ENCODE data around the gene SNX11.
A peak's percentile ranks its signal among the peaks of the same experiment; 100 is the strongest.

Gene SNX11

GRCh38 chr17:48132385-48132784 is 24.8 kb downstream of the SNX11 start:
- DNase-seq (ENCODE audit: low spot score) = no peak

- DNase-seq (ENCODE audit: low spot score) = no peak
Observed at GRCh38 chr17:48134912-48135480, 27.4 kb downstream of the SNX11 start.

GRCh38 chr17:48137656-48138055 is 30.1 kb downstream of the SNX11 start:
- DNase-seq (ENCODE audit: low spot score) = no peak

GRCh38 chr17:48139944-48140343 is 32.4 kb downstream of the SNX11 start:
- no peak for DNase-seq (ENCODE audit: low spot score)

GRCh38 chr17:48143629-48144028 is 36.1 kb downstream of the SNX11 start:
- DNase-seq (ENCODE audit: low spot score) = no peak

GRCh38 chr17:48144231-48144630 is 36.7 kb downstream of the SNX11 start:
- no peak for DNase-seq (ENCODE audit: low spot score)

GRCh38 chr17:48144976-48145798 is 37.6 kb downstream of the SNX11 start:
- DNase-seq (ENCODE audit: low spot score) = no peak

GRCh38 chr17:48148029-48148770 is 40.6 kb downstream of the SNX11 start:
- no peak for DNase-seq (ENCODE audit: low spot score)

GRCh38 chr17:48148854-48149786 is 41.6 kb downstream of the SNX11 start:
- no peak for DNase-seq (ENCODE audit: low spot score)

- no peak for DNase-seq (ENCODE audit: low spot score)
Observed at GRCh38 chr17:48149787-48150463, 42.4 kb downstream of the SNX11 start.

GRCh38 chr17:48150597-48151001 is 43.0 kb downstream of the SNX11 start:
- no peak for DNase-seq (ENCODE audit: low spot score)

GRCh38 chr17:48151220-48151619 is 43.7 kb downstream of the SNX11 start:
- no peak for DNase-seq (ENCODE audit: low spot score)

GRCh38 chr17:48152289-48152688 is 44.7 kb downstream of the SNX11 start:
- no peak for DNase-seq (ENCODE audit: low spot score)

- peak; percentile 66 for DNase-seq (ENCODE audit: low spot score)
Observed at GRCh38 chr17:48153691-48154358, 46.3 kb downstream of the SNX11 start.

- no peak for DNase-seq (ENCODE audit: low spot score)
Observed at GRCh38 chr17:48155889-48156611, 48.5 kb downstream of the SNX11 start.

GRCh38 chr17:48159232-48159631 is 51.7 kb downstream of the SNX11 start:
- no peak for DNase-seq (ENCODE audit: low spot score)

- no peak for DNase-seq (ENCODE audit: low spot score)
Observed at GRCh38 chr17:48160177-48161081, 52.9 kb downstream of the SNX11 start.

GRCh38 chr17:48161127-48161905 is 53.8 kb downstream of the SNX11 start:
- no peak for DNase-seq (ENCODE audit: low spot score)

Data from AG20443 (cell line).